KOPT-K1 (cell line): ENCODE measurements around the gene C1orf105.

Experiments used
- H3K27ac ChIP-seq: fragments of 200-600 bp; sonication (generic); 2 replicates; pipeline ENCODE4 v1.5.1; 2016; ENCODE audit warnings: antibody characterized with exemption, mild to moderate bottlenecking, low read depth, low read length; ENCODE audit not compliant: poor library complexity, severe bottlenecking
- H3K36me3 ChIP-seq: fragments of 200-600 bp; sonication (generic); 2 replicates; pipeline ENCODE4 v1.5.1; 2017; ENCODE audit warnings: antibody characterized with exemption, mild to moderate bottlenecking, low read length, moderate library complexity; ENCODE audit not compliant: insufficient read depth
- H3K9me3 ChIP-seq: fragments of 200-600 bp; sonication (generic); 2 replicates; pipeline ENCODE4 v1.5.1; 2017; ENCODE audit warnings: antibody characterized with exemption, low read length, mild to moderate bottlenecking; ENCODE audit not compliant: insufficient read depth, poor library complexity, severe bottlenecking

The C1orf105 gene

DNA sequence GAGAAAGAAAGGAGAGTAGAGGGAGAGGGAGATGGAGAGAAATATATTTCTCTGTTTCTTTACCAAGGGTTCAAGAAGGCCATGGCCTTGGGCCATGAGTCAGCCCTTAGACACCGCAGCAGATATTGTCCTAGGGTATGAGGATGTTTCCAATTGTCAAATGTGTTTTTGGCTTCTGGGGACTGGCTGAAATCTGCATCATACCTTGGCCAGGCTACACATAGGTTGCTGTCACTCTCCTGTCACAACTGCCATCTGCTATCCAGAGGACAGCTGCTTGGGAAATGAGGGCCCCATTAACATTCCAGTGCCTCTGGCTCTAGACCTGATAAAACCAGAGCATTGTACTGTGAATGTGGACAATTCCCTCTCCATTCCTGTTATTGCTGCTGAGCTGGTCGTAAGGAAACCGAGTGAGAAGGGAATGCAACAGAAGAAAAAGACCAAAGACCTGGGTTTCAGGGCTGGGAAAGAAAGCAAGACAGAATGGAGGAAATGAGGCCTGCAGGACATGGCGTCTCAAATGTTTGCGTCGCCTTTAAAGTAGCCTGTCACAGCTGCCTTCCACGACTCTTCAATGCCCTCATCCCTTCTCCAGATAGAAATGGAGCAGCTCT, 32.2 kb downstream of the C1orf105 start:
- H3K36me3 ChIP-seq, result no peaks in the 10 kb centered on the region
- no peak overlapping the region for H3K27ac ChIP-seq
- H3K9me3 ChIP-seq, result no peaks in the 10 kb centered on the region

DNA sequence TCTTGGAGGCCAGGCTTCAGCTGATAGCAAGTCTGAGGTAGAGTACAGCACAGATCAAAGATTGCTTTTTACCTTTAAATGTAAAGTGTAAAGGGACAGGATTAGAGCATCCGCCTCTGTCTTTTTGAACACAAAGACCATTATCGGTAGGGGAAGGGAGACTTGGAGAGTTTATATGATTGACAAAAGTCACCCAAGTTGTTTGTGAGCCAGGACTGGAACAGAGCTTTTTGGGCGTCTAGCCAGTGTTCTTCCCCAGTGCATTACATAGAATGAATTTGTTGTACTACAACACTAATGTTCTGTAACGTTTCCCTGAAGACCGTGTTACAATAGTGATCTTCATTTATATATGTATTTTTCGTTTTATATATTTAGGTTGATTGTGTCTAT, 32.7 kb downstream of the C1orf105 start:
- Histone ChIP-seq H3K36me3 (no peaks in the 10 kb centered on the region), H3K9me3 (no peaks in the 10 kb centered on the region), H3K27ac (no peak overlapping the region)

DNA sequence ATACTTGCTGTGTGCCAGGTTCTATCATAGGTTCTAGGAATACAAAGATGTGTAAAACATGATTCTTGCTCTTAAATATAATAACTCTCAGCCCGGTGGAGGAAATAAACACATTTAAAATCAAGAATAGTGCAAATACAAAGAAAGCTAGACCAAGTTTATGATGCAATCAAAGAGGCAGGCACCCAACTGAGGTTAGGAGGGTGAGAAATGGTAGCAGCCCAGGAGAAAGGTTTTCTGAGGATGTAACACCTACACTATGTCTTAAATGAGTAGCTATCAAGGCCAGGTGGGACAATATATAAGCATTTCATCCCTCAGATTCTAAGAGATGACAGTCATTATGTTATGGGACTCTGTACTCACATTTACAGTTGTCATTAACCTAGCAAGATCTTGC, 33.1 kb downstream of the C1orf105 start:
- no peaks in the 10 kb centered on the region for H3K36me3 ChIP-seq
- no peak overlapping the region for H3K27ac ChIP-seq

DNA sequence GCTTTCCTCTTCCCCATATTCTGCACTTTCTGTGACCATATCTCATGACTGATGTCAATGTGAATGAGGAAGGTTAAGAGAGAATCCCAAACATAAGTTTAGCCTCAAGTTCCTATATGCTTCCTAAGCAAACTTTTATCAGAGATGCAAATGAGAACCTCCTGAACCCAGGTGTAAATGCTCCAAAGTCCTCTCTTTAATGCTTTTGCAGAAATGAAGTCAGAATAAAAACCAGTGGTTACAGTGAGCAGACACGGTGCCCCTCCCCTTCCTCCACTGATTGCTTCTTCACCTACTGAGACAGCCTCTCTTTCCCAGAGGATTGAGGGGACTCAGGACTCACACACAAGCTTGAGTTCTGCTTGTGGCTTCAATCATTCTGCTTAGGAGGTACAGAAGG, 35.0 kb downstream of the C1orf105 start:
- no peaks in the 10 kb centered on the region for H3K36me3 ChIP-seq
- no peaks in the 10 kb centered on the region for H3K9me3 ChIP-seq

More for the DNA sequence above, 33.1 kb downstream of the C1orf105 start:
- H3K9me3 ChIP-seq, result no peaks in the 10 kb centered on the region

DNA sequence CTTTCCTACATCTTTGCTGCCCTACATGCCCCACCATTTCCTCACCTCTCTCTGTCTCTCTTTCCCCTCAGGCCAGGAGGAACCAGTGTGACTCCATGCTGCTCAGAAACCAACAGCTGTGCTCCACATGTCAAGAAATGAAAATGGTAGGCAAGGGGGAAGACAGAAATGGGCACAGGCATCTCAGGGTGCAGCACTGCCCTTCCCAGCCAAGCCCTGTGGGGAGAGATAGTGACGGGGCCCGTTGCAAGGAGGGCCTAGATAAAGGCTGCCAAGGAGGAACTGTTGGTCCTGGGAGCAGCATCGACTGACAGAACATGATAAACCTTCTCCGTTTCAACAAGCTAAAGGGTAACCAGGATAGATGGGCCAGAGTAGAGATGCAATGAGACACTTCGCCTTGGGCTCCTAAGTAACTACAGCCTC, 35.9 kb downstream of the C1orf105 start:
- Histone ChIP-seq H3K36me3 (no peaks in the 10 kb centered on the region), H3K27ac (no peak overlapping the region), H3K9me3 (no peaks in the 10 kb centered on the region)

More for the DNA sequence above, 35.0 kb downstream of the C1orf105 start:
- no peak overlapping the region for H3K27ac ChIP-seq

DNA sequence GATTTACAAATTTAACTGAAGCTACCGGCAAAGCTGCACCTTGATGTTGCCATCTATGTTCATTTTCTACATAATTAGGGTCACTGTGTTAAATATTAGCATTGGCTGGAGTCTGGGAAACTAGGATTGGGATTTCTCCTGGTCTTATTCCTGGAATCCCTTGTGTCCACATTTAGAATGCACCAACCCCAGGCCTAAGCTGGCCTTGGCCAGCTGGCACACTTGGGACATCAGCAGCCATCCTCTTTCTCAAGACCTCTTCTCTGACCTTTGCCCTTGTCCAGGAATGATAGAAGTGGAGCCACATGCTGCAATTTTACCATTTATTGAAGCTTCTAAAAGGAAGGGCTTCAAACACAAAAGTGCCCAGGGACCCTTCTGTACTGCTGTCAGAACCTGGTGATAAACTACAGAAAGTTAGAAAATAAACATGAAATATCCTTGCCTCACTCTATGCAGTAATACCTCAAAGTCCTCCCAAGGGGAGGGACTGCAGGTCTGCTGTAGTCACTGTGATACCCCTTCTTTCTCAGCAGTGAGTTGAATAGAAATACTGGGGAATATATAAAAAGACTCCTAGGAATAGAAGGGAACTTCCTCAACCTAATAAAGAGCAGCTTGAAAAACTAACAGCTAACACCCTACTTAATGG, 37.1 kb downstream of the C1orf105 start:
- Histone ChIP-seq H3K36me3 (no peaks in the 10 kb centered on the region), H3K27ac (no peak overlapping the region), H3K9me3 (no peaks in the 10 kb centered on the region)

DNA sequence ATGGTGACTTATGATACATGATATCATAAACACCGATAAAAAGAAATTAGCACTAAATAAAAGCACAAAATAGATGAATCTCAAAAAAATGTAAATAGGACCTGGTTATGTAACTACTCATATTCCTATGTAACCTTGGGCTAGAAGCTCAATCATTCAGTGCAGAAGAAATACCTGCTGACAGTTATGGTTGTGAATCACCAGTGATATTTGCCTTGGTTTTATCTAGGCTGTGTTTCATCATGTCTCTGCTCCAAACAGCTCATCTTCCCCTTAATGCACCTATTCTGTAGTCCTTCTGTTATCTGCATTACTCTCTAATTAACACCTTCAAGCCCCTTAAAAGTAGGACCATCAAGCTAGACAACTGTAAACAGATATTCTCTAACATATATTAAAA, 39.7 kb downstream of the C1orf105 start:
- H3K9me3 ChIP-seq, result no peaks in the 10 kb centered on the region
- no peak overlapping the region for H3K27ac ChIP-seq
- no peaks in the 10 kb centered on the region for H3K36me3 ChIP-seq

DNA sequence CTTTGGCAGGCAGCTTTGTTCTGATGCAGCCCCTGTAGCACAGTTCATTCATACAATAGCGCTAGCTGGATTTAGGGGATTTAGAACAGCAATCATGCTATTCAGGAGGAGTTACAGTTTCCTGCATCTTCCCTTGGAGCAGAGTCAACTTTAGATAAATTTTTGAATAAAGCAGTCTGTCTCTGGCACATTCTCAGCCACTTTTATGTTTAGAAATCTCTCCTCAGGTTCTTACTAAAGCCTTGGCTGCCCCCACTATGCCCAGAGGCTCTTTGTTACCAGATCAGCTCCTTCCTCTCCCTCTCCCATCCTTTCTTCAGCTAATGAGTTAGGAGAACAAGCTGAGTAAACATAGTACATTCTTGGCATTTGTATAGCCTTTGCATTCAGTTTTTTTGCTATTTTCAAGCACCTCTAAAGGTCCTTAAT, 40.4 kb downstream of the C1orf105 start:
- Histone ChIP-seq H3K27ac (no peak overlapping the region), H3K9me3 (no peaks in the 10 kb centered on the region), H3K36me3 (no peaks in the 10 kb centered on the region)

DNA sequence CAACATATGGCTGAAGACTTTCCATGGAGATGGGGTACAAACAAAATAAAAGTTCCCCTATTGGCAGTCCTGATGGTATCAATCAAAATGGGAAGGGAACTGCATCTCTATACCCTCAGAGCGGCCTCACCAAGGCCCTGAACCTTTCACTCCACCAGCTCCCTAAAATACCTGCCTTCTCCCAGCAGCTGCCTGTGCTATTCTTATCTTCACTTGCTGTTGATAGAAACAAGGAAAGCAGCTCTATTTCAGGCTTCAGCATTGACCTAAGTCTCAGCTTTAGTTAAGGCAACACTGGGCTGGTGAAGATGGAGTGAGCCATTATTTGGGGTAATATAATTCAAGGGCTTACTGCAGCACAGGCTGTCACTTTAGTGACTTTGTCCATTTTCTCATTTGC, 45.1 kb downstream of the C1orf105 start:
- Histone ChIP-seq H3K27ac (no peak overlapping the region), H3K36me3 (no peaks in the 10 kb centered on the region), H3K9me3 (no peaks in the 10 kb centered on the region)

DNA sequence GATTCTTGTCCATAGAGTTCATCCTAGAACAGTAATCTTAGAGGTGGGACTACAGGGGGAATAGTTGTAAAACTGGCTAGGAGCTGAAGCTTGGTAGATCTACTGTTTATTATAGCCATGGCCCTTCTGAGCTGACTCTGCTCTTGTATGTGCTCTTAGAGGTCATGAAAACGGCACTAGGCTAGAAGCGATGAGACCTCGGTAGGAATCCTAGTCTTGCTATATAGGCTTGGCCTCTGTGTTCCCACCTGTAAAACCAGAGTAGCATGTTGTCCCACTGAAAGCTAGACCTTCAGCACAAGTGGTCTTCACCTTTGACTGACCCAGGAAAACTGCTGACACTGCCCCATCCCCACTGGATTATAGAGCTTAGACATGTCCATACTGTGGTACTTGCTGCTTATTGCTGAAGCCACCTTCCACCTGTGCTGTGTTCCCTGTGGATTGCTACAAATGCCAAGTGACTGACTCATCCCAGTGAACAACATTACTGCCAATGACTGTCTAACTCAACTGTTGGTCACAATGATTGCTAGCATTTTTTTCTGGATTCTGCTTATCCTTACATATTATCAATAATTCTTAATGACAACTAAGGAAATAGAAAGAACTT, 46.4 kb downstream of the C1orf105 start:
- Histone ChIP-seq H3K36me3 (no peaks in the 10 kb centered on the region), H3K27ac (no peak overlapping the region), H3K9me3 (no peaks in the 10 kb centered on the region)

DNA sequence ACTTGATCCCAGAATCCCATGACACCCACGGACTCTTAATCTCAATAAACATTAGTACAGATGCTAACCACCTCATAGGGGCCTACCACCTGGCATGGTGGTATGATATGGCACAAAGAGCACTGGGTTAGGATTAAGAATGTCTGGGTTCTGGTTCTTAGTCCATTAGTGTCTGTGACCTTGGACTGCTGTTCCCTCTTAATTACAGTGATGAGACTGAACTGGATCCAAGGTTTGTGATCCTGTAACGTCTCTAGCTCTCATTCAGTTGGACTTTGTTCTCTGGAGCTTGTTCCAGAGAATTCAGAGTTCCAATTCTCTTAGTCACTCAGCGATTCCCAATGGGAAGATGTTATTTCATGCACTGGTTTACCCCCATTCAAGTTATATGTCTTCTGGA, 47.0 kb downstream of the C1orf105 start:
- Histone ChIP-seq H3K27ac (no peak overlapping the region), H3K9me3 (no peaks in the 10 kb centered on the region), H3K36me3 (no peaks in the 10 kb centered on the region)

DNA sequence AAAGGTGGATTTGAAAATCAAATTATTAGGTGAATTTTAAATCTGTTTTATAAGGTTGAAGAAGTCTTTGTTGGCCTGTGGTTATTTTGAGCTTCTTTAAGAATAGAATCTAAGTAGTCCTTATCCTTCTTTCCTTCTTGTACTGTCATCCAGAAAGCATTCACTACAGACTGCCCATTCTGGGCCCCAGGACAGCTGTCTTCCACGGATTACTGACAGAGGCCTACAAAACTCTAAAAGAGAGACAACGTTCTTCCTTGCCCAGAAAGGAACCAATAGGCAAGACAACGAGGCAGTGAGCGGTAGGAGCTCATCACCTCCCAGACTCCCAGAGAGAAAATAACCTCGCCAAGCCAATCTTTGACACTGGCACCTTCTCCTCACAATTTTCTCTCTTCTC, 47.8 kb downstream of the C1orf105 start:
- H3K27ac ChIP-seq, result no peak overlapping the region
- no peaks in the 10 kb centered on the region for H3K36me3 ChIP-seq

DNA sequence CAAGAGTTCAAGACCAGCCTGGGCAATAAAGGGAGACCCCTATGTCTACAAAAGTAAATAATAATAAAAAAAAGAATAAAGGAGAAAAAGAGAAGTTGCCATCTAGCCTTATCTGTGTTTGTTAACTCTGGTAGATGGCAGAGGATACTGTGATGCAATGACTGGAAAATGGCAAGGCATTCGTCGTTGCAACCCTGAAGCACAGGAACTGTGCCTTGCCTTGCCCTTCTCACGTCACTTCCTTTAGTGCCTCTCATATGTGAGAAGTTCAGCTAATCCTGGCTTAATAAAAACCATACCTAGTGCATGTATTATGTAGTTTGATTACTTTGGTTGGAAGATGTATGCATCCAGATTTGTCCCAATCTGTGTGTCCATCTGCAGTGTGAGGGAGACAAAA, 49.2 kb downstream of the C1orf105 start:
- no peaks in the 10 kb centered on the region for H3K36me3 ChIP-seq
- no peaks in the 10 kb centered on the region for H3K9me3 ChIP-seq
- H3K27ac ChIP-seq, result no peak overlapping the region

More for the DNA sequence above, 47.8 kb downstream of the C1orf105 start:
- H3K9me3 ChIP-seq, result no peaks in the 10 kb centered on the region

DNA sequence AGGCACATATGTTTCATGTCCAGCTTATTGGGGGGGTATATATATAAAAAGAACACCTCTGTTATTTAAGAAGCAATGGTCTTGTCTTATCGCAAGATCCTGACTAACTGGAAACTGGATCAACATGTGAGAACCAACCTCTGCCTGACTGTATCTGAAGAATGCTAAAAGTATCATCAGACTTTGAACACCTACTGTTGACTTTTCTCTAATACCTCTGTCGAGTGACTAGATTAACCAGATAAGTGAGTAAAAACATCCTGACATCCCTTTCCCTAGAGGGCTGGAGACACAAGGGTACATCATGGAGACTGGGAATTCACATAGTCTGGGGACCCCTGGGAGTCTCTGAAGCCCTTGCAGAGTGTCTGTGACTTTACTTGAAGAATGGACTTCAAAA, 49.7 kb downstream of the C1orf105 start:
- Histone ChIP-seq H3K36me3 (no peaks in the 10 kb centered on the region), H3K9me3 (no peaks in the 10 kb centered on the region), H3K27ac (no peak overlapping the region)

DNA sequence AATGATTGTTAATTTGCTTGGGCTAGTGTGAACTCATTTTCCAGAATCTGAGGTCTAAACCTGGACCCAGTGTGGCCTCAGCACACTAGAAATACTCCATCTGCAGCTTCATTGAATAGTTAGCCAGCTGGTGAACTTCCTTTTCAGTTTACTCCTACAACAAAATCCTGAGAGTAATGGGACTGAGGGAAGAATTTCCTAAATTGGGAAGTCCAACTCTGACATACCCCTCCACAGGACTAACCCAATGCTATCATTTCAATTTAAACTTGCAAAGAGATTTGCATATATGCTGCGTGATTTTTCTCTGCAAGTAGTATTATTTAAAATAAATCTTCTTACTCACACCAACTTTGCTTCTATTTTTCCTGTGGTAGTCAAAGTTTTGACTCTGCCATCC, 51.2 kb downstream of the C1orf105 start:
- H3K9me3 ChIP-seq, result no peaks in the 10 kb centered on the region
- no peak overlapping the region for H3K27ac ChIP-seq

DNA sequence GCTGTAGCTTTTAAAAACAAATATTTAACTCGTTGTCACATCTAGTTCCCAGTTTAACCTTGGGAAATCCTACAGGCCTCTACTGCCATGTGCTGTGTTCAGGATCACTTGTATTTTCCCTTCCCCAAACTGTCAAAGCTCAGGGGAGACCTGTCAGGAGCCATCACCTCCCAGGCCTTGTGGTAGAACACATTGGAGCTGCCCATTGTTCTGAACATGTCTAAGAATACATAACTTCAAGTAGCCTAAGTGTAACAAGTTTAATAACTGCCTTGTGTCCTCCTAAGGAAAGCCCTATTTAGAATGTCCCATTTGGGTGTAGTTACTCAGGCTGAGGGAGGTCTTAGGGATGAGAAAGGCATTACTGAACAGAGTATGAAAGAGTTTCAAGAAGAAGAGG, 52.0 kb downstream of the C1orf105 start:
- Histone ChIP-seq H3K9me3 (no peaks in the 10 kb centered on the region), H3K36me3 (no peaks in the 10 kb centered on the region), H3K27ac (no peak overlapping the region)

More for the DNA sequence above, 51.2 kb downstream of the C1orf105 start:
- no peaks in the 10 kb centered on the region for H3K36me3 ChIP-seq
